Lung microvascular endothelial cell (primary cell): Measurements from ENCODE around the gene CEP128. TPM values are rescaled to one million over a fixed set of nuclear protein-coding genes. Genes with fewer than 3 reads are reported as not detected.

ENCODE experiments used
- DNase-seq, 2 donors: peaks; one replicate each; pipeline versions ENCODE4 v3.0.0 to v3.0.0-alpha.2; 2010; ENCODE audit warnings: low read depth in 2 of 2
- total RNA-seq: library from RNA; depleted of rRNA; stranded (reverse); fragments of >200 nt; gene quantifications from 2 replicates; pipeline ENCODE4 v1.2.1, GENCODE V29; 2014

Gene CEP128
- total RNA-seq, 1 donor from 2014 or later = 2.4 TPM

DNA sequence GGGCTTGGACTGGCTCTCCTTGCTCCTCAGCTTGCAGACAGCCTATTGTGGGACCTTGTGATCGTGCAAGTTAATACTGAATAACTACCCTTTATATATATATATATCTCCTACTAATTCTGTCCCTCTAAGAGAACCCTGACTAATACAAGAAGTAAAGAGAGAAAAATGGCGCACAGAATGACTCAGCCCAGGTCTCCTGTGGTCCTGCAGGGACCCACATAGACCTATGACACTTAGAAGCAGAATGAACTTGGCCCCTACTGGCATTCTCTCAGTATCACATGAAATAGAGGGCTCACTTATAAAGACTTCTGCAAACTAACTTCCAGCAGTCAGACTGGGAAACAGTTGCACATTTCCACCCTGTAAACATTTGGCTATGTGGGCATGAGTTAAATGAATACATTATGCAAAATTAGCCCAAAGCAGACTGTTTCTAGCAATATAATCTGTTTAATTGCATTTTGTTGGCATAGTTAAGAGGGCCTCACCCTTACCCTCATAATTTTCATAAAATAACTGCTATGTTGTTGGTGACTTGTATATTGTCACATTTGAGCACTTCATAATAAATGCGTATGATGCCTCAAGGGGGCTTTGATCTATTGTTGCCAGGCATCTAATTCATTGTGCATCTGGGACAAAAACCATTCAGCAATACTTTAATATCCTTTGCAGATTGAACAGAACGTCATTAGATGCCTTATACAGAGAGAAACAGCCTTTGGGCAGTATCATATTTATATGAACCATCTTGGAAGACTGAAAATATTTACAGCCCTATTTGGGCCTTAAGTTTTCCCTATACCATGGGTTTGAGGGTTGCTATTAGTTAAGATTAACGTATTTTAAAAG is 380.5 kb downstream of the CEP128 start:
- no peak for DNase-seq

- DNase-seq = no peak
These were observed 387.4 kb downstream of the CEP128 start for GRCh38 chr14:80554139-80554538.

- no peak for DNase-seq
These were observed 392.4 kb downstream of the CEP128 start for GRCh38 chr14:80549141-80549540.

- peak; percentile 74 to 77 for DNase-seq
These were observed 395.3 kb downstream of the CEP128 start for GRCh38 chr14:80545935-80546854.

- DNase-seq = no peak
These were observed 397.2 kb downstream of the CEP128 start for GRCh38 chr14:80544366-80544765.

GRCh38 chr14:80543211-80543610 is 398.3 kb downstream of the CEP128 start:
- no peak for DNase-seq

- DNase-seq = peak in 1 of 2 donors; percentile 6
These were observed 402.7 kb downstream of the CEP128 start for GRCh38 chr14:80538633-80539375.

DNA sequence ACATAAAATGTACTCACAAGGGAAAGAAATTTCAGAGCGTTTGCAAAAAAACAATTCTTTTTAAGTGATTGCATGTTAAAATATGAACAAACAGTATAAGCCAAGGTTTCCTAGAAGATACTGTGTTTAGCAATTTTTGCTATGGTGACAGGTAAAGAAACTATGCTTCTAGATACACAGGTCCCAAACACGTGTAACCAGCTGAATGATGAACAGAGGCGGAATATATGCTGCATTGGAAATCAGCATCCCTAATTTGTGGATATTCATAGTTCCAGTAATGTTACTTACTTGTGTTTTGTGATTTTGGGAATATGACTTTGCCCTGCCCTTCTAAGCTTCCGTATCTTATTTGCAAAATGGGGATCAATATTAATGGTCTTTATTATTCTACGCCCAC is 403.9 kb downstream of the CEP128 start:
- no peak for DNase-seq

GRCh38 chr14:80536456-80536855 is 405.1 kb downstream of the CEP128 start:
- no peak for DNase-seq

- DNase-seq = peak in 1 of 2 donors; percentile 4
These were observed 406.4 kb downstream of the CEP128 start for GRCh38 chr14:80535171-80535570.

GRCh38 chr14:80523518-80524117 is 417.9 kb downstream of the CEP128 start:
- peak; percentile 6 to 46 for DNase-seq

- peak; percentile 12 to 68 for DNase-seq
These were observed 418.6 kb downstream of the CEP128 start for GRCh38 chr14:80522936-80523335.

GRCh38 chr14:80522411-80522810 is 419.1 kb downstream of the CEP128 start:
- DNase-seq = no peak

- DNase-seq = no peak
These were observed 420.1 kb downstream of the CEP128 start for GRCh38 chr14:80521456-80521855.

DNA sequence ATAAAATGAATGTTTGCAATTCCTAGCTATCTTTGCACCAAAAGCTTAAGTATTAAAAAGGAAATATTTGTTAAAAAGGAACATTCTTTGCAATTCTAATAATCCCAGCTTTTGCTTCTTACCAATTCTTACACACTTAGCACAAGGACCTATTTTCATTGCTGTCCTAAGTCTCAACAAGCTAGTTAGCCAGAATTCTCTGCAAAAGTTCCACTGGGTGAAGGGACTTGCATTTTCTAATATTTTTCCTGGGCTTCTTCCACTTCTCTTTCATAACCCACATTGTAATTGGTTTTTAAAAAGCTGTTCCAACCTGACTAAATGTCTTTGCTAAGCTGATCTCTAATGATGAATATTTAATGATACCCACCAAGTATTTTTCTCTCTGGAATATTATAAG is 422.5 kb downstream of the CEP128 start:
- no peak for DNase-seq

GRCh38 chr14:80518173-80518572 is 423.4 kb downstream of the CEP128 start:
- no peak for DNase-seq

- DNase-seq = no peak
These were observed 434.2 kb downstream of the CEP128 start for GRCh38 chr14:80507292-80507869.

- peak in 1 of 2 donors; percentile 61 for DNase-seq
These were observed 436.8 kb downstream of the CEP128 start for GRCh38 chr14:80504781-80505180.

GRCh38 chr14:80498533-80498932 is 443.0 kb downstream of the CEP128 start:
- no peak for DNase-seq

GRCh38 chr14:80496090-80496489 is 445.4 kb downstream of the CEP128 start:
- no peak for DNase-seq

- no peak for DNase-seq
These were observed 446.8 kb downstream of the CEP128 start for GRCh38 chr14:80494769-80495168.
